GM12872 (cell line): Measurements from ENCODE around the gene TOX2.

Experiments
- CTCF ChIP-seq: IDR thresholded peaks from 3 replicates; pipeline ENCODE4 v1.5.1; 2011; ENCODE audit warnings: low read depth, mild to moderate bottlenecking, low read length, moderate library complexity; ENCODE audit not compliant: insufficient read depth

The TOX2 gene

DNA sequence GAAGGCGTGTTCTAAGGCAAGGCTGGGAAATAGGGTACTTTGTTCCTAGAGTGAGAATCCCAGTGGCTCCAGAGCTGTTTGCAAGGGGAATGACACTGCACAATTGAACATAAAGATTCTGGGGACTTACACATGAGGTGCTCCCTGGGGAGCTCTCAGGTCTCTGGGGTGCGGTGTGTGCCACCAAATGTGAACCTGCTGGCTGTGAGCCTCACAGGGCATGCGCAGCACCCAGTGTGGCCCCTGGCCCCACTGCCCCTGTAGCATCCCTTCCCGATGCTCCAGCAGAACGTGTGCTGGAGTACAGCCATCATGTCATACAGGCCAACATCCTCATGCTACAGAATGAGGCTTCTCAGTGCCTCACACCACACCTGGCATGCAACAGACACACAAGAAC, 68.2 kb downstream of the TOX2 start:
- TF ChIP-seq CTCF: no peak

DNA sequence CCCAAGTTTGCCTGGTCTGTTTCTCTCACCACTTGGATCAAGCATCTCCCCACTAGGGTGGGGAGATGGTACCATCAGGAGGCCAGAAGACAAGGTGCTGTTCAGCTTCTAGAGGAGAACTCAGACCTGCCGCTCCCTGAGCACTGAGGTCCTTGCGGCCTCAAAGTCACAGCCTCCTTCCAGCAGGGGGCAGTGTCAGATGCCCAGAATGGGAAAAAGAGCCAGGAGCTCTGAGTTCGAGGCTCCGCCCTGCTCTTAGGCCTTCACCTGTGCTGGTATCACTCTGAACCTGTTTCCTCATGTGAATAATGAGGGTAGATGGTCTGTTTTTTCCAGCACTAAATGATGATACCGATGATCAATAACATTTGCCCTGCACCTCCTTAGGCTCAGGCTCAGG, 68.7 kb downstream of the TOX2 start:
- TF ChIP-seq CTCF: peak; percentile 61

DNA sequence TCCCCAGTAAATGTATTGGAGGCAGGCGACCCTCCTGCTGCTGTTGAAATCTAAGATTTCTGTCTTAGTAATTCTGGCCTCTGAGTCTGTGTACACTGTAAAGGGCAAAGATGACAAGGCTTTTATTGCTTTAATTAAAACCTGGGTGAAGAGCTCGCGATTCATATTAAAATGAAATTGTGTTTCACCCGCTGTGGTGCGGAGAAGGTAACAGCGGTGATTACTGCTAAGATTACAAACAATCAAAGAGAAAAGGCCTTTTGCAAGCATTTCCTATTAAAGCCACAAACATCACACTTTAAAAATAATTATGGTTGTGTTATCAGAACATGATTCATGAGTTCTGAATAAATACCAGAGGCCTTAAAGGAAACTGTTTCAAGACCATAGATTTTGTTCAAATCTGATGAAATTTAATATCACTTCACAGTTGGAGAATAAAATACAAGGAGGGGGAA, 69.3 kb downstream of the TOX2 start:
- no peak for TF ChIP-seq CTCF

GRCh38 chr20:43984587-43984986, 69.9 kb downstream of the TOX2 start:
- TF ChIP-seq CTCF: no peak

DNA sequence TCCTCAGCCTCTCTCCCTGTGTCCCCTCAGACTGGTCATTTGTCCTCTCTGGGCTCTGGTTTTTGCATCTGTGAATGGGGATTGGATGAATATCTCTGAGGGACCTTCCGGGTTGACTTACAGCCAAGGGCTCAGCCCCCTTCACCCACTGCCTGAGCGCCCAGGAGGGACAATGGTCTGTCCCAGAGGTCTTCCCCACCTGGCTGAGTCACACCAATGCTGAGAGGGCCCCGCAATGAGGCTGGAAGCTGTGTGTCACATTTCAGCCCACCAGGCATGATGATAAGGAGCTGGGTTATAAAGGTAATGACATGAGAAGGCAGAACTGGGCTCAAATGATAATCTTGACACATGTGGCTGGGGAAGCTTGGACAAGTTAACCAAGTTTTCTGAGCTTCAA, 70.5 kb downstream of the TOX2 start:
- no peak for TF ChIP-seq CTCF

DNA sequence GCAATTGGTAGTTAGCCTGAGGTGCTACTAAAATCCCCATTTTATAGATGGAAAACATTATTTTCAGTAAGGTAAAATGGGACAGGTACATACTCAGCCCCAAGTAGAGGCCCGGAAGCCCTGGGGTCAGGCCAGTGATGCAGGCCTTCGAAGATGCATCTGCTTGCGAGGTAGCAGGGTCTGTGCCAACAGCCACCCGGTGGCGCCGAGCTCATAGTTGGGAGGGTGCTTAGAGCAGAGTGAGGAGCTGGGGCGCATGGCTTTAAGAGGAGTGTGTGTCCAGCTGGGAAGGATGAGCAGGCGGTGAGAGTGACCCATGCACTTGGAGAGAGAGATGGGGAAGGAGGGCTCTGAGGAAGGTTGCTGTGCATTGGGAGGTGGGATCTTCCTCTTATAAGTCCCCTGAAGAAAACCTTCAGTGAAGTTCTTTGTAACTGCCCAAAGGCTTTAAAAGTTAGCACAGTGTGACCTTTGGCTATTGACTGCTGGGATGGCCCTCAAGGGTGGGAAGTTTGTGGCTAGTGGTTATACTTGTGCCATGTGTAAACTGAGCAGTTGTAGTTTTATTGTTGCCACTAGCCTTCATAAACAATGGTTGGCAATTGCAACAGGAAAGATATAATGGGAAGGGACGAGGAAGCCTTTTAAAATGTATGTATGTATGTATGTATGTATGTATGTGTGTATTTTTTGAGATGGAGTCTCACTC, 71.1 kb downstream of the TOX2 start:
- no peak for TF ChIP-seq CTCF

DNA sequence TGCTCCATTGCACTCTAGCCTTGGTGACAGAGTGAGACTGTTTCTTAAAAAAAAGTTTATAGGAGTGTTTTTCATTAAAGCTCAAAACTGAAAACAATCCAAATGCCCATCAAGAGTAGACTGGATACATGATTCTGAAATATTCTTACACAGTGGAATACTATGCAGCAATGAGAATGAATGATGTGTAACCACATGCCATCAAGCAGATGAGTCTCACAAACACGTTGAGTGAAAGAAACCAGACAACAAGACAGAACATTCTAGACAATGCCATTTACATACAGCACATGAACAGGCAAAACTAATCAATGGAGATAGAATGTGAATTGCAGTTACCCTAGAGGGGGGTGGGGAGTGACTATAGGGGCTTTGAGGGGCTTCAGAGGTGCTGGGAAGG, 72.4 kb downstream of the TOX2 start:
- TF ChIP-seq CTCF: no peak

DNA sequence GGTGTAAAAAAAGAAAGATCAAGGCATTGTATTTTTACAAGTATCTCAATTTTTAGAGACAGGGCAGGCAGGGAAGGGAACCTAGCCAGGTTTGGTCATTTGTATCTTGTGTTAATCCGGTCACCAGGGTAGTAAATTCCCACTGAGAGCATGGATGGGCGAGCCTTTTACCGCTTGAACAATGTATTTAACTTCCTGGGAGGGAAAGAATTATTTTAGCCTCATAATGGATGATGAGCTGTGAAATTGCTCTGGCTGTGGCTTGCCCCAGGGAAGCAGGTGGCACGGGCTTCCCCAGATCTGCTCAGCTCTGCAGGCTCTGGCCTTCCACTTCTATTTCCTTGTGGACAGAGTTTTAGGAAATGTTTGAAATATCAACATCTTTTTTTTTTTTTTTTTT, 72.9 kb downstream of the TOX2 start:
- no peak for TF ChIP-seq CTCF
